HCEC 1CT (cell line): ENCODE data around the gene SPATC1L.
"Not testable (repeated sequence)": the region's sequence is repeated elsewhere in the genome, so short reads cannot be mapped to it uniquely, and the experiment has no call there.

Source experiments
- DNase-seq: peaks from one replicate; pipeline ENCODE4 v3.0.0-alpha.2; 2017

Gene SPATC1L

DNA sequence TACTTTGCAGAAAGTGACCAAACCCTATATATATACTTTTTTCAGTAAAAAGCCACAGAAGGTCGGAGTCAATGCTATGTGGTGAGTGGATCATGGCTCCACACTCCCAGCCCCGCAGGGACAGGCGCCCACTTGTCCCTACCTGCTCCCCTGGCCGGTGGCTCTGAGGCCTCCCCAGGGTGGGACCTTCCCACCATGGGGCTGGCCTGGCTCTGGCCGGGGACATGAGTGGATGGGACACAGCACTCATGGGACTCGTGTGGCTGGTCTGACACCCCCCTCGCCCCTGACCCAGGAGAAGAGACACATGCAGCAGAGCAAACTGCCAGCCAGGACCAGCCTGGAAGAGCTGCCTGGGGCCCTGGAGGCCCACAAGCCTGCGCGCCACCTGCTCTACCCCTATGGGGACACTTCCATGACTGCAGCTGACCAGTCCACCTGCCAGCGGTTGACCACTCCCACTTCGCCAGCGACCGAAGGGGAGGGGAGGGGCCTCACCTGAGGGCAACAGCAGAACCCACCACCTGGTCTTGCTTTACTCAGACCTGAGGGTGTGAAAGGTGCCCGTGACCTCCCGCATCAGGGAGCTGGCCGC, 2.2 kb downstream of the SPATC1L start:
- DNase-seq: no peak

DNA sequence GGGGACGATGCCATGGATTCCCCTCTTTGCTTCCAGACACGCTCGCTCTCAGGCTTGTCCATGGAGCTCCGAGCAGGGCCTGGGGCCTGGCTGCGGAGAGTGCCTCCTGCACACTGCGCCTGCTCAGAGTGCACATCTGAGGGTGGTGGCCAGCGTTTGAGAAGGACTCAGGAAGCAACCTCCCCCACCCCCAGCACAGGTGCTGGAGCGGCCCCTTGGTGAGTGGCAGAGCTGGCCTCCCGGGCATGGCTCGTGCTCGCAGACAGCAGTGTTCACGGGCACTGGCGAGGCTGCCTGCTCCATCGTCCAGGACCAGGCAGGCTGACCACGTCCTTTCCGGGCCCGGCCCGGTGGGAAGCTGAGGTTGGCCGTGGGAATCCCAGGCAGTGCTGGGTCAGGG, 2.8 kb downstream of the SPATC1L start:
- DNase-seq: no peak

DNA sequence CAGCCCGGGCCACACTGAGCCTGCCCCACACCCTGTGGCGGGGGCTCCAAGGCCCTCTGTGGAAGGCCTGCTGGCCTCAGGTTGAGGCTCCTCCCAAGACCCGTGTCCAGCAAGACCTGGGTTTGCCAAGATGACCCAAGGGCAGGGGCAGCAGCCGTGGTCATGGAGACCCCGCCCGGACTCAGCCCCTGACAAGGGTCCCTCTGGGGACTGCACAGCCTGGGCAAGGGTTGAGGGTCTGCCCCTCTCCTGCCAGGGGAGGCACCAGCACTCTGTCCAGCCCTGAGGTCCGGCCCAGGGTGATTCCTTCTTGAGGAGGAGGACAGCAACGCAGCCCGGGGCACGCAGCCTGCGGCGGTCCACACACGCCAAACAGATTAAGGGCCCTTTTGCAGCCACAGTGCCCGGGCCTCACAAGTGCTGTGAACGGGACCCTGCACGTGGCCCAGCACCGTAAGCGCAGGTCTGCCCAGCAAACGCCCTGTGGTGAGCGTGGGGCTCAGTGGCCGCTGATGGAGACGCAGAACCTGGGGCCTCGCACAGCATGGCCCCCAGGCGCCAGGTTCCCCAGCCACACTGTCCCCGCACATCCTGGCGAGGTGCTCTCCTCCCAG, 3.4 kb downstream of the SPATC1L start:
- DNase-seq: no peak

DNA sequence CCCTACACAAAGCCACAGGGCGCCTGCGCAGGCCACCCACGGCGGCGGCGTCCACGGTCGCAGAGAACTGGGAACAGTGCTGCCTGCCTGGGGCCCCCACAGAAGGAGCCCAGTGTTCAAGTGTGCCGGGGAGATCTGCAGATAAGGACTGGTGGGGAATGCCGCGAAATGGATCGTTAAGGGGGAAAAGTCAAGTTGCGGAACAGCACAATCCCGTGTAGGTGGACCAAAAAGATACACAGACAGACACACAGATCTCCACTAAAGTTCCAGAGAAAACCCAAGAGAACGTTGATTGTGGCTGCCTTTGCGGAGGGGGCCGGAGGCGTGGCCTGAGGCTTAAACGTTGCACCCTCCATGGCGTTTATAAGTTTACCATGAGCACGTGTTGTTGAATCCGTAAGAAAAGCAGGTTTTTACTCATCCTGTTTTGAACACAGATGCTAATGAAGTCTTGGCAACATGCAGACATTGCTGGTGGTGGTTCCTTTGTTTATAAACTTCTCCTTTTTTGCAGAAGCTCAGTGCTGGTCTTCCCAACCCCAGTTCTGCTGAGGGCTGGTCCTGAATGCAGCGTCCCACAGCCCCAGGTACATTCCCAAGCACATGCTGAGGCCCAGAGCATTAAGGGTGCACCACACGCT, 4.1 kb downstream of the SPATC1L start:
- no peak for DNase-seq

DNA sequence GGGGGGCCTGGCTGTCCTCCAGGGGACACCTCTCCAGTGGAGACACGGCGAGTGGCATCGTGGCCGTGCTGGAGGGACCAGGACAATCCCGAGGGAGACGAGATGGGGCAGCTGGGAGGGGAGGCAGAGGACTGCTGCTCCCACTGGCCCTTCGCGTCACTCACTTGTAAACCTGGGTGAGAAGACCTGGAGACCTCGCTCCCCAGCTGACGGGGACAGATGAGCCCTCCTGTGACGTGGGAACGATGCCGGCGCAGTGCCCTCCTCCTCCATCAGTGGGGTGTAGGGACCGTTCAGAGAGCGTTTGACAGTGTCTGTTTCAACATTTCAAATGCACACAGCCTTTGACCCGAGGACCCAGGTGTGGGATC, 4.6 kb downstream of the SPATC1L start:
- DNase-seq: no peak

DNA sequence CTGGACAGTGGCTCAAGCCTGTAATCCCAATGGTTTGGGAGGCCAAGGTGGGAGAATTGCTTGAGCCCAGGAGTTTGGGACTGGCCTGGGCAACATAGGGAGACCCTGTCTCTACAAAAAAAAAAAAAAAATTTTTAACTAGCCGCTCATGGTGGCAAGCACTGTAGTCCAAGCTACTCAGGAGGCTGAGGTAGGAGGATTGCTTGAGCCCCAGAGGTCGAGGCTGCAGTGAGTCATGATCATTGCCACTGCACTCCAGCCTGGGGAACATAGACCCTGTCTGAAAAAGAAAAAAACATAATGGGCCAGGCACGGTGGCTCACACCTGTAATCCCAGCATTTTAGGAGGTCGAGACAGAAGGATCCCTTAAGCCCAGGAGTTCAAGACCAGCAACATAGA, 5.3 kb downstream of the SPATC1L start:
- DNase-seq: no peak

DNA sequence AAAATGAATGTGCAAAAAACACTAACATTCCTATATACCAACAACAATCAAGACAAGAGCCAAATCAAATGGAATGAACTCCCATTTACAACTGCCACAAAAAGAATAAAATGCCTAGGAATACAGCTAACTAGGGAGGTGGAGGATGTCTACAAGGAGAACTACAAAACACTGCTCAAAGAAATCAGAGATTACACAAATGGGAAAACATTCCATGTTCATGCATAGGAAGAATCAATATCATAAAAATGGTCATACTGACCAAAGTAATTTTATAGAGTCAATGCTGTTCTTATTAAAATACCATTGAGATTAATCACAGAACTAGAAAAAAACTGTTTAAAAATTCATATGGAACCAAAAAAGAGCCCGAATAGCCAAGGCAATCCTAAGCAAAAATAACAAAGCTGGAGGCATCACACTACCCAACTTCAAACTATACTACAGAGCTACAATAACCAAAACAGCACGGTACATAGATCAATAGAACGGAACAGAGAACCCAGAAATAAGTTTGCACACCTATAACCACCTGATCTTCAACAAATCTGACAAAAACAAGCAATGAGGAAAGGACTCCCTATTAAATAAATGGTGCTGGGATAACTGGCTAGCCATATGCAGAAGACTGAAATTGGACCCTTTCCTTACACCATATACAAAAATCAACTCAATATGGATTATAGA, 7.7 kb downstream of the SPATC1L start:
- DNase-seq: not testable (repeated sequence)

DNA sequence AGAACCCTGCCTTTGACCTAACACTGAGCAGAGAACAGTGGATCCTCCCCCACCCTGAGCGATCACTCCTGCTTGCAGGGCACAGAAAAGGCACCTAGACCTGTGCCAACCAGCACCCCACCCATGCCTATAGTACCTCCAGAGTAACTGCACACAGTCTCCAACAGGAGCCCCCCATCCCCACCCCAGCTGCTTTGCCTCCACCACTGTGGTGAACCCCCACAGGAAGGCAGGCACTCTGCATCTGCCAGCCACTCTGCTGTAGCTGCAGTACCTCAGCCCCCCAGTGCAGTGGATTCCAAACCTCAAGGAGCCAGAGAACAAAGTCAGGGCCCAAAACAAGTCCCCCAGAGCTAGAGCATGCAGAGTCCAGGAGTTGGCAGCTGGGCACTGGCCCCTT, 10.7 kb downstream of the SPATC1L start:
- no peak for DNase-seq

DNA sequence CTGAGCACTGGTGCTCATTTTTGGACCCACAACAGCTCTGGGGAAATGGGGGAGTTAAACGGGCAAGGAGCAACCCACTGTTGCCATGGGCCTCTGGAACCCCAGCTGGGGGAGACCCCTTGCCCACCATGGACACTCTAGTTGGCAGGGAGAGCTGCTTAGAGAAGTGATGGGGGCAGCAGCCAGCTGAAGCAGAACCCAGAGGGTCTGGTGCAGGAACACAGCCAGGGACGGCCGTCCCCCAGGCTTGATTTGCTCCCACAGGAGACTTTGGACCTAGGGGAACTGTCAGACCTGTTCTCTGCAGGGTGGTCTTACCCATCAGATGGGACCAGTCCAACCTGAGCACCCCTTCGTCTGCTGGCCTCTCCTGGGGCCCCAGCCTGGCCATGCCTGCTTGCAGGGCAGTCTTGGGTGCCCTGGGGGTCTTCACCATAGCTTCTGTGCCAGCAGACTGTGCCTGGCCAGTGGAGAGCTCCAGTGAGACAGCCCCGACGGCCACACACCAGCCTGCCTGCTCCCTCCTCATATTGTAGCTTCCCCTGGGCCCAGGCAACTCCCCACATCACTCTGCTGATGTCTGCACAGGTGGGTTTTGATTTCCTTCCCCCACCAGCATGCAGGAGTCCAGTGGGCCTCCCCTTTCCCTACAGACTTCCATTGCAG, 11.3 kb downstream of the SPATC1L start:
- no peak for DNase-seq

DNA sequence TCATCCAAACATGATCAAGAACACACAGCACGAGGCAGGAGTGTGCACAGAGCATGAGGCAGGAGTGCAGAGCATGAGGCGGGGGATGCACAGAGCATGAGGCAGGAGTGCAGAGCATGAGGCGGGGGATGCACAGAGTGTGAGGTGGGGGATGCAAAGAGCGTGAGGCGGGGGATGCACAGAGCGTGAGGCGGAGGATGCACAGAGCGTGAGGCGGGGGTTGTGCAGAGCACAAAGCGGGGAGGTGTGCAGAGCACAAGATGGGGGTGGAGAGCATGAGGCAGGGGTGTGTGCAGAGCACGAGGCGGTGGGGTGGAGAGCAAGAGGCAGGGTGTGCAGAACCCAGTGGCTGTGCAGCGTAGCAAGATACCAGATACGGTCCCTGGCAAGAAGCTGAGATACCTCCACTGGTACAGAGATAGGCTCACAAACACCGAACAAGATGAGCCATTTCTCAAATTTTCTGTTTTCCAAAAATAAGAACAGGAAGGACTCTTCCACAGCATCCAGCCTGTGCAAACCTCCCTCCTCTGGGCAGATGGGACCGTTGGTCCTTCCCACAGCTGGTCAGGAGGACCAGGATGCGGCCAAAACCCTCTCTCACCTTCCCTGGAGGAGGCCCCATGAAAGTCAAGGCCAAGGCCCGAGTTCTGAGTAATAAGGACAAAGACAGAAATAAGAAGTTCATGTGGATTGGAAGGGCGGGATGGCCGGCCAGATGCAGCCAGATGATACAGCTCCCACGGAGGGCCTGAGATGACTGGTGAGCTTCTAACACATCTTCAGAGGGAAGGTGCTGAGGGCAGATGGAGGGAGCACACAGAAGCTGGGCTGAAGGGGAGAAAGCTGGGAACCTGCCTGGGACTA, 12.0 kb downstream of the SPATC1L start:
- DNase-seq: no peak

DNA sequence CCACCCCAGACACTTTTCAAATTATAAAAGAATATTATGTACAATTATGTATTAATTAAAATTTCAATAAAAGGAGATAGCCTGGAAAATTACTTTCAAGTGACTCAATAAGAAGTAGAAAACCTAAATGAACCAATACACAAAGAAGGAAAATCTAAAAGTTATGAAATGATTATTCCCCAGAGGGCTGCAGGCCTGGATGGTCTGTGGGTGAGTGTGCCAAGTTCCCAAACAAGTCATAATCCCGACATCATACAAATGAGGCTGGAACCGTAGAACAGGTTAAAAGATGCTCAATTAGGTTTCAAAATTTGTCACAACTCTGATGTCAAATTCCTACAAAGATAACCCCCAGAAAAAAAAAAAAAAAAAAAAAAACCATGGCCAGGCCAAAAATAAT, 12.7 kb downstream of the SPATC1L start:
- no peak for DNase-seq

DNA sequence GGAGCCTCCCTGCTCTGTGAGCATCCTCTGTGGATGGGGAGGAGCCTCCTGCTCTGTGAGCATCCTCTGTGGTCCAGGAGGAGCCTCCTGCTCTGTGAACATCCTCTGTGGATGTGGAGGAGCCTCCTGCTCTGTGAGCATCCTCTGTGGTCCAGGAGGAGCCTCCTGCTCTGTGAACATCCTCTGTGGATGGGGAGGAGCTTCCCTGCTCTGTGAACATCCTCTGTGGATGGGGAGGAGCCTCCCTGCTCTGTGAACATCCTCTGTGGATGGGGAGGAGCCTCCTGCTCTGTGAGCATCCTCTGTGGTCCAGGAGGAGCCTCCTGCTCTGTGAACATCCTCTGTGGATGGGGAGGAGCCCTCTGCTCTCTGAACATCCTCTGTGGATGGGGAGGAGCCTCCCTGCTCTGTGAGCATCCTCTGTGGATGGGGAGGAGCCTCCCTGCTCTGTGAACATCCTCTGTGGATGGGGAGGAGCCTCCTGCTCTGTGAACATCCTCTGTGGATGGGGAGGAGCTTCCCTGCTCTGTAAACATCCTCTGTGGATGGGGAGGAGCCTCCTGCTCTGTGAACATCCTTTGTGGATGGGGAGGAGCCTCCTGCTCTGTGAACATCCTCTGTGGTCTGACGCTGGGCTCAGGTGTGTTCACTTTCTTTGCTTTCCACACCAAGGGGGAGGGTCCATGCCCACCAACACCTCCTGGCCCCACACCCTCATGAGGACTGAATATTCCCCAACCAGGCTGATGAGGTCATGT, 13.6 kb downstream of the SPATC1L start:
- DNase-seq: not testable (repeated sequence)

DNA sequence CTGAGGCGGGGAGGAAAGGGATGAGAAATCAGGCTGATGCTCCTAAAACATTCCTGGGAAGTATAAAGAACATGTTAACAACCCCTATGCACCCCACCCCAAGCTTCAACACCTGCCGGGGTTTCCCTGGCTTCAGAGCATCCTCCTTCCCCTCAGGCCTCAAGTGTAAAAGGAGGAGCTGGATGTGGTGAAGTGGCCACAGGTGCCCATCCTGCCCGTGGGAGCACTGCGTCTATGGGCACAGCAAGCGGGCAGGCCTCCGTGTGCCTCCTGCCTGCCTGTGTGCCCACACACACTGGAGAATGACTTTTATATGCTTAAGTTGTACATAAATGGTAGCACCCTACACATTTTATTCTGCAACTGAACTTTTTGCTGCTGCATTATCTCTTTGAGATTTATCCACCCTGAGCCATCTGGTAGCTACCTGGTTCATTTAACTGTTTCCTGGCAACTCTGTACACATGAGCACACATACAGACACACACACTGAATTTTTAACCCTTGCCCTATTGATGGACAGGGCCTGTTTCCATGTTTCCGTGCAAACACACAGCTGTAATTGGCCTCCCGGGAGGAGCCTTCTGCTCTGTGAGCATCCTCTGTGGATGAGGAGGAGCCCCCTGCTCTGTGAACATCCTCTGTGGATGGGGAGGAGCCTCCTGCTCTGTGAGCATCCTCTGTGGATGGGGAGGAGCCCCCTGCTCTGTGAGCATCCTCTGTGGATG, 15.4 kb downstream of the SPATC1L start:
- no peak for DNase-seq

DNA sequence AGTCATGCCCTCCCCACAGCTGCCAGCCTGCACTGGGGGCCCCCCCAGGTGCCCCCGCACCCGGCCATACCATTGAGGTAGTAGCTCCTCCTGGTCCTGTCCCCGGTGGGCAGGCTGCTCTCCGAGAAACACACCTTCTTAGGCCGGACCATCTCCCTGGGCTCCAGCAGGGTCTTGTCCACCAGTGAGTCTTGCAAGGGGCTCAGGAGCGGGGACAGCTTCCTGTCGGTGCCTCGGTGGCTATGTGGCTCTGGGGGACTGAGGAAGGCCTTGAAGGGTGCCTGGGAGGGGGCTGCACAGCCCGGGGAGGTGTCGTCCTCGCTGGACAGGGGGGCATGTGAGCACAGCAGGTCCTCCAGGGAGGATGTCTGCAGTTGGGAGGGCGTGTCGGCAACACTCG, 16.0 kb downstream of the SPATC1L start:
- DNase-seq: no peak

DNA sequence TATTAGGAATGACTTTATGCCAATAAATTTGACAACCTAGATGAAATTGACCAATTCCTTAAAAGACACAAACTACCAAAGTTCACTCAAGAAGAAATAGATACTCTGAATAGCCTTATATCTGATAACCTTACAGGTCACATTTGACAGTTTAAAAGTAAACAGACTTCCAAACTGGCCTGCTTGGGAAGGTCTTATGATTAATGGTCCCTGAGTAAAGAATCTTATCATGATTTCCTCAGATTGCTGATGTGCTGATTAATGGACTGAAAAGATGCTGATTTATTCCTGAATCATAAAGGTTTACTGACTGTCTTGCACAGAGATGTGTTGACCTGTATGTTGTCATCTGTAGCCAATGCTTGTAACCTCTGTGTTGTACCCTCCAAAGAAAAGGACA, 19.2 kb downstream of the SPATC1L start:
- no peak for DNase-seq

DNA sequence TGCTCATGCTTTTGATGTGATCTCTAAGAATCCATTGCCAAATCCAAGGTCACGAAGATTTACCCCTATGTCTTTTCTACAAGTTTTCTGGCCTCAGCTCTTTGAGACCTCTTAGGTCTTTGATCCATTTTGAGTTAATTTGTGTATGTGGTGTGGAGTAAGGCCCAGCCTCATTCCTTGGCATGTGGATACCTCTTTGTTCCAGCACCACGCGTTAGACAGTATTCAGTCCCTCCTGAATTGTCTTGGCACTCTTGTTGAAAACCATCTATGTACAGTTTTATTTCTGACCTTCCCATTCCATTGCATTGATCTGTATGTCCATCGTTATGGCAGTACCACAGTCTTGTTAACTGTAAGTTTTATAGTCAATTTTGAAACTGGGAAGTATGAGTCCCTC, 20.9 kb downstream of the SPATC1L start:
- DNase-seq: no peak

DNA sequence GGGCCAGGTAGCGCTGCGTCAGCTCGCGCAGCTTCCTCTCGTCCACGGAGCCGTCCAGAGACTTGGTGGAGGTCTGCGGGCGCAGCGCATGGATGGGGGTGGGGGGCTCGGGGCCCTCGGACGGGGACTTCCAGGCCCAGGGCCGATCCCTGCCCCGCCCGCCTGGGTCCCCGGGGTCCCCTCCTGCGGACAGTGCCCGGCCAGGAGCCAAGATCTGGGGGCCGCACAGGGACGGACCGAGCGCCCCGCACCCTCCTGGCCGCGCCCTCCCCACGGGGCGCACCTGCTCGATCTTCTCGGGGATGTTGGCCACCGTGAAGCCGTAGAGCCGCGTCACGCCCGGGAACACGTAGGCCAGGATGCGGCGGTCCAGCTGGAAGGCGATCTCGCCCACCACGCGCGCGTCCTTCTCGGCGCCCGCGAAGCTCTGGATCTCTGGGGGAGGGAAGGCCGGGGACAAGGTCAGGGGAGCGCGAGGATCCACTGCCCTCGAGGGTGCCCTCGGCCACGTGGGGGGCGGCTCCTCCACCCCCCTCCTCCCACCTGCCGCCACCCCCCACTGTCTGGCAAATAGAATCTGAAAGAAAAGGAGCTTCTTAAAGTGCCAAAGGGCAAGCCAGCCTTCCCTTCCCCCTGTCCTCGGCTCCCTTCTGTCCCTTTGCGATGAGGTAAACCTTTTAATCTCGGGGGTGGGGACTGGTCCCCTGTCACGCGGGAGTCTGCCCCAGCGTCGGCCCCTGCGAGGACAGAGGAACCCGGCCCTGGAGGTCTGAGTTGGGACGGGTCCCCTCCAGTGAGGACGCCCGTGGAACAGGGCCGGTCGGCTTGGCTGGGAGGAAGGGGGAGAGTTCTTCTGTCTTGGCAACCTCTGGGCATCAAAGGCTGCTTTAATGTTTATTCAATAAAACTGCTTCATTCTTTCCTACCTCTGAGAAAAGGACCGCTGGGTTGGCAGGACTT, 22.3 kb downstream of the SPATC1L start:
- no peak for DNase-seq

DNA sequence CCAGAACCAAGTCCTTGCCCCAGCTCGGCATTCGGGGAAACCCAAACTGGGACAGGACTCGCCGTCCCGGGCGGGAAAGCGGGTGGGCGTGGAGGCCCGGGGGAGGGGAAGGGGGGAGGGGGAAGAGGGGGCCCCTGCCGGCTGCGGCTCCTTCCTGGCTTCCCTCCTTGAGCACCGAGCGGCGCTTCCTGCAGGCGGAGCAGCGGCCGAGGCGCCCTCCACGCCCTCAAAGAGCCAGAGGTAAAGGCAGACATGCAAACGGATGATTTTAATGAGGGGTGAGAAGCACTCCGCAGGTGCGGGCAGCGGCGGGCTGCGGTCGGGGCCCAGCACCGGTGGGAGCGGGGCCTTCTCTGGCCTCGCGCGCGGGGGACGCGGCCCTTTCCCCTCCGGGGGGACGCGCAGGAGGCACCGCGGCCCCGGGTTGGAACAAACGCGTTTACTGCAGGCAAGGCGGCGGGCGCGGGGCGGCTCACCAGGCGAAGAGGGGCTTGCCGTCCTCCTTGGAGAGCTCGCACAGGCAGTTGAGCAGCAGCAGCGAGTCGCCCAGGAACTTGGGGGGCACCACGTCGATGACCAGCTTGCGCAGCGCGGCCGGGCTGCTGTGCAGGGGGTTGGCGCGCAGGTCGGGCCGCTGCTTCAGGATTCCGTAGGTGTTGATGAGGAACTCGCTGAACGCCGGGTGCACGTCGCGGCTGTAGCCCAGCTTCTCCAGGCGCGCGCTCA, 23.2 kb downstream of the SPATC1L start:
- DNase-seq: no peak

DNA sequence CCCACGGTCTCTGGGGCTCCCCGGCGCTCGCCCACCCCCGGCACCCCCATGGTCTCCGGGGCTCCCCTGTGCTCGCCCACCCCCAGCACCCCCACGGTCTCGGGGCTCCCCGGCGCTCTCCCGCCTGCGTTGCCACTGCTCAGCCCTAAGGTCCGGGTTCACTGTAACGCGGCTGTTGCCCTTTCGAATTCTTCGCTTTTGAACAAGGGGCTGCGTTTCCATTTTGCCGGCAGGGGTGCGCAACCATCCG, 23.7 kb downstream of the SPATC1L start:
- no peak for DNase-seq
